NCI-H146 (cell line): ENCODE measurements around the gene NPAS3.

Experiments used
- DNase-seq: peaks from one replicate; lab custom pipeline; 2025; lab: John Stamatoyannopoulos, UW

NPAS3 gene

DNA sequence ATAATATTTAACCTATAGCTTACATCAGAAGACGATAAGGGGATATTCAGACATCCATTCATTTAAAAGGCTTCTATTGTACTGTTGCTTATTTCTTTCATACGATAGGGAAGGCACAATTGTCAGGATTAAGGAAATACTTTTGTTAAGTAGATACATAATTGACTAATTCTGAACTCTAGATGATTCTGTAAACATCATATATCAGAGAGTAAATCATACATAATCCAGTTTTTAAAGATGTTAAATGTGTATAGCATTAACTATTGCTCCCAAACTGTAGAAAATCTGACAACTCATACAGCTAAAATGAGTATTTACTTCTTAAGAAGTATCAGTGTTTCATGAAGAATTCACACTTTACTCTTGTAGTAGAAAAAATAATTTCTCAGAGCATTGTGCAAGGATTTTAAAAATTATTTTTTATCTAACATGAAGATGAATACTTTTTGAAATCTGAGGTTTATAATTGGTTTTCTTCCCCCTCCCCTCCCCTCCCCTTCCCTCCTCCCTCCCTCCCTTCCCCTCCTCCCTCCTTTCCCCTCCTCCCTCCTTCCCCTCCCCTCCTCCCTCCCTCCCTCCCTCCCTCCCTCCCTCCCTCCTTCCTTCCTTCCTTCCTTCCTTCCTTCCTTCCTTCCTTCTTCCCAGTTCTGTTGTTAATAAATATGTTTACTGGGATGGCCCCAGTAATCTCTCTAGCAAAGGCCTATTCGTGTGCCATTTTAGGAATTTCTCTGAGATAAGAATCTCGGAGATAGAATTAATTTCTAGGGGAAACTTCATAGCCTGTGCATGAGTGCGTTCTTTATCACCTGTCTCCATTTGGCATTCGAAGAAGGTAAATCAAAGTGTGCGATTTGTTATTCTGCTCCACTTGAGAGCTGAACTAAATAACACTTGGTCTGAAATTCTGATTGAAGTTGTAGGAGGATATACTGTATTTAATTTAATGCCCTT lies 2.3 kb downstream of the NPAS3 start:
- DNase-seq: no peak

DNA sequence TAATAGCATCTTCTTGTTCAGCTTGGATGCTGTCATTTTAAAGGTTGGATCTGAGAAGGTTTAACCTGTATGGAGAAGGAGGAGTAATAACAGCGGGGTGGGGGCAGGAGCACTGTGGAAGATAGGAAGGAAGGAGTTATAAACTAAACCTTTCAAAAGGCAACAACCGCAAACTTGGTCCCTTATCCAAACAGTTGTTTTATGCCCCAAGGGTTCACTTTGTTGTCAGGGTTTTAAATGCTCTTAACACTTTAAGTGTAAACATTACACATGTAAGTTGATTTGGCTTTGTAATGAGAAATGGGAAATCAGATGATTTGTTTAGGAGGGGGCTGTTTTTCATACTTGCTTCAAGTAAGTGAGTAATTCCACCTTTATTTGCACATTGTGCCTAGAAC lies 3.0 kb downstream of the NPAS3 start:
- no peak for DNase-seq

DNA sequence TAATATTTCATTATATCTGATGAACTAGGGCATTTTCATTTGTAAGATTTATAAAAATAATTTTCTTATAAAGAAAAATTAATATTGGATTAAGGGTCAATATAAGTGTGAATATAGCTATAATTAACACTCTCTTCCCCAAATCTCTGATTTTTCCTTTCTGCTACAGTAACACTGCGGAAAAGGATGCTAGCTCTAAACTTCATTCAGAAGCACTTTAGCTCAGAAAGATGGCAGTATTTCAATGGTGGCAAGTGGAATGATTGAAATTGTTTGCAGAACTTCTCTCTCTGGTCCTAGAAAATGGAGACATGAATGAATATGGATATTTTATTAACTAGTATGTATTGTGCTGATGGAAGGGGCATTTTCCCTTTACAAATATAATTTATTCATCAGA lies 8.4 kb downstream of the NPAS3 start:
- no peak for DNase-seq

DNA sequence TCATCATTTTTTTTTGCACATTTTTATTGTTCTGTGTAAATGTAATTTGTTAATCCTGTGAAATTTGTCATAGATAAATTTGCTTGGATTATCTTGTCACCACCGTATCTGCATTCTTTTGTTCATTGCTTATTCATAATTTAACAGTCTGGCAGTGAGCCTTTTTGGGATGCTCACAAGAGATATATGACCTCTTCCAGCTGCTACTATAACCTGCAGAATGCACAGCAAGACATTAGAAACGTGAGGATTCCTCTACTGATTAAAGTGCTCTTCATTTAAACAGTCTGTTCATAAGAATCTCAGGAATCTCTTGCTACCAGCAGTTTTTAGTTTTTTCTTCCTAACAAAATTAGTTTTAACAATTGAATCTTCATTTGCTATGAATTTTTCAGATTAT lies 9.1 kb downstream of the NPAS3 start:
- no peak for DNase-seq

DNA sequence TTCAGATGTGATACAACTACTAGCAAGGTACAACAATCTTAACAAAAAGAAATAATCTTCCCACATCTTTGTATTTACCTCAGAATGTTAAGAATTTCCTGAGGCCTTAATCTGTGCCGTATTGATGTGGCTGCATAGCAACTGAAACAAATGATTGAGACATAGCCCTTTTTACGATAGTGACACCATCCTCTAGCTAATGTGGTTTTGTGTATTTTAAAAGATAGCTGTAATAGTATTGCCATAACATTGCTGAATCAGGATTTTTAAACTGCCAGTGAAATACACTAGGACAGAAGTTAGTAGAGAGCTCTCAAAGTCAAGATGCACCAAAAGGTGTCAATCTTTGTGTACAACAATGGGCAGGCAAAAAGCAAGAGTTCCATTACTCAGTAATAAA lies 11.9 kb downstream of the NPAS3 start:
- no peak for DNase-seq

DNA sequence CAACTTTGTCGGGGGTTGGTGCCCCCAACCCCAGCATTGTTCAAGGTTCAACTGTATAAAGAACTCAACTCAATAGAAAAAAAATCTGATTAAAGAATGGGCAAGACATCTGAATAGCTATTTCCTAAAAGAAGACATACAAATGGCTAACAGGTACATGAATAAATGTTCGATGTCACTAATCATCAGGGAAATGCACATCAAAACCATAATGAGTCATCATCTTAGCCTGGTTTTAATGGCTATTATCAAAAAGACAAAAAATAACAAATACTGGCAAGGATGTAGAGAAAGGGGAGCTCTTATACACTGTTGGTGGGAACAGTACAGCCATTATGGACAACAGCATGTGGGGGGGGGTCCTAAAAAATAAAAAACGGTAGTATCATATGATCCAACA lies 28.7 kb downstream of the NPAS3 start:
- DNase-seq: no peak

DNA sequence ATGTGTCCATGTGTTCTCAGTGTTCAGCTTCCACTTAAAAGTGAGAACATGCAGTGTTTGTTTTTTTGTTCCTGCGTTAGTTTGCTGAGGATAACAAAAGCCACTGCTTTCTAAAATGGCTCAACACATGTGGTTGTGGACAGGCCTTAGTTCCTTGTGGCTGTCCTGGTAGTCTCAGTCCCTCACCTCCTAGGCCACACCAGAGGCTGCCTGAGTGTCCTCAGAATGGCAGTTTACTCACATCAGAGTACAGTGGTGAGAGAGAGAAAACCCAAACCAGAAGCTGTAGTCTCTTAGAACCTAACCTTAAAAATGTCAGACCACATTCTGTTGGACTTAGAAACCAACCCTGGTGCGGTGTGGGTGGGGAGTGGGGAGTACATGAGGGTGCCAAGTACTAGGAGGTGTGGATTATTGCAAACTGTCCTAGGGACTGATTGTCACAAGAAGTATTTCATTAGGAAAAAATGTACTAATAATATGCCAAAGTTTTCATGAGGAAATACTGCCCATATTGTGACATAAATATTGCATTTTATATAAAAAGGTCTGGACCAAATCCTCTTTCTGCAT lies 30.4 kb downstream of the NPAS3 start:
- no peak for DNase-seq

DNA sequence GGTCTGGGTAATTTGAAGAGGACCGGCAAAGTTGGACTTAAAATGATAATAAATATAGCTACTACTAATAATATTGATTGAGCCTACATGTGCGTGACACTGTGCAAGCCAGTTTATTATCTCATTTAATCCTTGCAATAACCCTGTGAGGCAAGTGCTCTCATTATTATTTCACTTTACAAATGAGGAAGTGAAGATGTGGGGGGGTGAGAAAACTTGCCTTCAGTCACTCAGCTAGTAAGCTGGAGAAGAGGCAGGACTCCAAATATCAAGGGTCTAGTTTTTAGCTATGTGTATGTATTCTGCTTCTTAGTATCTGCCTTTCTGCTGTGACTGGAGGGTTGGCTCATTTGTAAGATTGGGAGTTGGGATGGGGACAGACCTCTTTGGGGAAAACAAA lies 39.2 kb downstream of the NPAS3 start:
- DNase-seq: no peak

DNA sequence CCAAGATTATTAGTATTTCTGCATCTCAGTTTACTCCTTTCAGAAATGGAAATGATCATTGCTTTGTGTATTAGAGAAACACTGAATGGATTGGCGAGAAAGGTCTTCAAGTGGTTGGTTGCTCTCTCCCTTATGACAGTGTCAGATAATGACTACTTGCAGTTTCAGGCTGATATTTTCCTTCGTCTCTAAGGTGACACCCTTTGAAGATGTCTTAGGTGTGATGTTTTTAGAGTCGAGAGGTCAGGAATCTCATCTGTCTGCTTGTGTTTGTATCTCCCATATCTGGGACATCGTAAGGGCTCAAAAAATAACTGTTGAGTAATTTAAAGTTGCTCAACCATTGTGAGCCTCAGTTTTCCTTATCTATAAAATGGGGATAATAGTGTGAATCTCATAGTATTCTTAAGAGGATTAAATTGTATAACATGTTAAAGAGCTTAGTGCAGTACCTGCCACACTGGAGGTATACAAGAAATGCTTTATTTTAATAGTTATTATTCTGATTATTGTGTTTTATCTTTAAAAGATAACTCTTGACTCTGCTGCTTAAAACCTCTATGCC lies 40.1 kb downstream of the NPAS3 start:
- no peak for DNase-seq

DNA sequence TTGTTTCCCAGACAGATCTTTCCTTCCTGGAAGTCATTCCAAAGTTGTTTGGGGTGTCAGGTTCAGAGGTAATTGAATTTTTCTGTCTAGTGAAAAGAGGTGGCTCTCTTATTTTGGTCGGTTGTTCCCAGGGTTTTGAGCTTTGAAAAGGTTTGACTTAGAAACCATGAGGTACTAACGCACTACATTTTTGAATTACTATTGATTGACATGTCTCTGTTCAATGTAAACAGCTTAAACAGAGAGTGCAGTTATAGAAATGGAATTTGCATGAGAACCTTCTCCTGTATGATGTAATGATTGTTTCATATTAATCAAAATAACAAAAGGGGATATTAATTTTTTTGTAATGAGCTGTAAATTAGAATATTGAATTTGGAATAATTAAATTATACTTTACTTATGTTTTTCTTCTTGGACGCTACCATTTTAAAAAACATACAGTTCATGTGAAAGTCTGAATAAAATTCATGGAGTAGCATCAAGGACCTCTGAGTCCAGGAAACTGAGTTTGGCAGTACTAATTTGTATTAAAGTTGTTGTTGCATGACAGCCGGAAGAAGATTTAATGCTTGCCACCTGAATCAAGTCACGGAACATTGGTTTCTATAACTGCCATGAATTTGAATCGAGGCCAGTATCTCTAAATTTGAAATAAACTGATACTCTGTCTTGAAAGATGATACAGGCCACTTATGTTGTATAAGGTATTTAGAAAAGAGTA lies 41.7 kb downstream of the NPAS3 start:
- no peak for DNase-seq

DNA sequence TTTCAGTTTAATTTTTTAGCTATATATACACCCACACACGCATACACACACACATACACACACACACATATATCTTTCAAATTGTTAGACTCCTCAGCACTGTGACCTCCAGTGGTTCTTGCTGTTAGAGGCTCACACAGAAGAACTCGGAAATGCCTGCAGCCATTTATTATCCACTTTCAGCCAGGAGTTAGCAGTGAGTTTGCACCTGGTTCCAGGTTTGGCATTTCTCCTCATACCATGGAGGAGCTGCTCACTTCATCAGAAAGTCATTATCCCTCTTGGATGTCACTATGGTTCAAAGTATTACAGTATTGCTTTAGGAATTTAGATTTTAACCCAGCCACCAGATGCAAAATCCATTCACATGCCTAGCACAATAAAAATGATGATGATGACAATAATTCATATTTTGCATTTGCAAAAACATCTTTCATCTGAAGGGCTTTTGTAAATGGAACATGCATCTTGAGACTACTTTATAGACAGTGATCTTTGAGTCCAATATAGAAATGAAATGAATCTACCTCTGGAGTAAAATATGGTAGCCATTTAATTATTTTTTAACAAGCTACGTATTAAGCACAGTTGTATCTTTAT lies 42.3 kb downstream of the NPAS3 start:
- DNase-seq: no peak

DNA sequence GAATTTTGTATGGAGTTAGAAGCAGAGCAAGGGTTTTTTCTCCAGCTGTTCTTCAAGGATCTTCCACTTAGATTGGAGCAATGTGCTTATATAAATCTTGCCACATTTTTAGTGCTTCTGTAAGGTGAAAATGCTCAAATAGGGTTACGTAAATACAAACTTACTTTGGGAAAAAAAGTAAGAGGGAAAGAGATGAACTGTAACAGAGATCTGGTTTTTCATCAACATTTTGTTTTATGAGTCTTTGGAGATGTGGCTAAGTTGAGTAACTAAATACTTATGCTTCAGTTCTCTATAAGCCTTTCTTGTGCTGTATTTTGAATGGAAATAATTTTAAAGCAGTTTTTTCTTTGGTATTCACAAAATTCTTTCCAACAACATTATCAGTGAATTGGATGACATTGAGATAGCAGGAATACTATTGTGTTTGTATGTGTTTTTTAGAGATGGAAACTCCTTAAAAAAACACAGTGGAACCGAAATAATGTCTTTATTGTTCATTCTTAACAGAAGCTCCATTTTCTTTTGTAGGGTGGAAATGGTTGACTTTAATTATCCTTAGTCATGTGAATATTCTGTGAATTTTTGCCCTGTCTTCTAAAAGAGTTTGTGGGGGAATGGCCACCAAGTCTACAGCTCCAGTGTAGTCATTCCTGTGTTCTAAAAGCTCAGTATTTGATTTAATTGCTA lies 45.7 kb downstream of the NPAS3 start:
- DNase-seq: no peak

DNA sequence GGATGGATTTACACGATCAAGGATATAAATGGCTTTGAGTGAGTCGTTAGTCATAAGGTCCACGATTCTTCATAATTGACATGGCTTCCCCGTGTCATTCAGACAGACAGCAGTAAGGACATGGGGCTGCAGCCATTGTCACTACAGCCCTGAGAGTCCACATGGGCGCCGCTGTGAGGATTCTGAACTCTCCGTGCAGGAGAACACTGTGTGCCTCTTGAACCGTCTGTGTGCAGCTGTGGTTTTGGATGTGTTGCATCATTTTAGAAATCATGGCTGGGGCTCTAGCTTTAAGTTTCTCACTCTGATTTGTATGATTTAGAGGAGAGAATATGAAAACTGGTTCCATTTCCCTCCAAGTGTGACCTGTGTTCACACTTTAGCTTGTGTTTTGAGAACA lies 47.2 kb downstream of the NPAS3 start:
- DNase-seq: no peak

DNA sequence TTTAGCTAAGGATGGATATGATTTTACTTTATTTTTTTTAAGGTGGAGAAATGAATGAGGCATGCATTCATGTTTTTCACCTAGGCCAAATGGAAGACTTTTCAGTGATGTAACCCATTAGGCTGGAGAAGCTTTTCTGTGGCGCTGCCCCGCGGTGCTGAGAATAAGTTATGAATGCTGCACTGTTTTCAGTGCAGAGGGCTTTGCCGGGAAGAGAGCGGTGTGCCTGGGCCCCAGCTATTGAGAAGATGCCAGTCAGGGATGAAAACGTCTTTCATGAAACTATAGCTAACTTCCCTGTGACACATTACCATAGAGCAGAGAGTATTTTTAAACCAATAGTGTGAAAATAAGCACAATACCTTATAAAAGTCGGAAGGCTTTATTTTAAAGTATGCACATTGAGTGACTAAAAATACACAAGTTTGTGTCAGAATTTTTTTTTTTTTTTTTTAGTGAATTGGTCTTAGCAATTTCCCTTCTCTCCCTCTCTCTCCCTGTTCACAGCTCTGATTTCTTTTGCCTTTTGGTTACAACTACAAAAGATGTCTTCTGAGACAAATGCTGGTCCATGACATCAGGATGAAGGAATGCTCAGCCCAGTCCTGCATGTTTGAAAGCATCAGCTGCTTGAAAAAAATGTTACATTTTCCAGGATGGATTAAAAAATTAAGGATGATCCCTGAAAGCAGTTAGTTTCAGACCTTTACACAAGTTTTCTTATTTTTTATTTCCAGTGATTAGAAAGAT lies 48.3 kb downstream of the NPAS3 start:
- DNase-seq: no peak

DNA sequence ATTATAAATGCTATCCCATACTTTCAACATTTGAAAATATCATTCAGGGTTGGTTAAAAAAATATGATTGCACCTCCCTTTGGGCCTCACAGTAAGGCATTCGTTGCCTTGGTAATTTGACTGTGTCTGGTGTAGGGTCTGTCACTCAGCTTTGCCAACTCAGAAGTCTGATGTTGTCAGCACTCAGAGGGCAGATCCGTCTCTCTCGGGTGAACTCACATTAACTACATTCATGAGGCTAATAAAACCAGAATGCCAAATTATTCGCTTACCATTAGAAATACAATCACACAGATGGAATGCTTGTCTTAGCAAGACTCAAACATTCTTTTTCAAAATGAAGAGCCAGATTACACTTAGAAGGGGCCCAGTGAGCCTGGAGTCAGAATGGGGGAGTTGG lies 53.0 kb downstream of the NPAS3 start:
- no peak for DNase-seq

DNA sequence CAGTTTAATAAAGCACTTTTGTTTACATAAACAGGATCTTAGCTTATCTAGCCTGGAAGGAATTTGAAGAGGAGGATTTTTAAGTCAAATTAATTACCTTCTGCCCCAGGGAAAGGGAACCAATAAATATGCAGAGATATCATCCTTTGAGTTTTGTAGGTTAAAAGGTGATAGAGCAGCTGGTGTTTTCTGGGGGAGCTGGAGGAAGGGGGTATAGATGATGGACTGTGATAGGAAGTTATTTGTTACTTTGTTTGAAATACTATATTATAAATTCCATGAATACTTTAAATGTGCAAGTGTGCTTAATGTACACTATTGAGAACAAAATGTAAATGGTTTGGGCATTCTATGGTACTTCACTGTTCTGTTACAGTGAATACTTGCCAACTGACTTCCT lies 55.2 kb downstream of the NPAS3 start:
- no peak for DNase-seq

DNA sequence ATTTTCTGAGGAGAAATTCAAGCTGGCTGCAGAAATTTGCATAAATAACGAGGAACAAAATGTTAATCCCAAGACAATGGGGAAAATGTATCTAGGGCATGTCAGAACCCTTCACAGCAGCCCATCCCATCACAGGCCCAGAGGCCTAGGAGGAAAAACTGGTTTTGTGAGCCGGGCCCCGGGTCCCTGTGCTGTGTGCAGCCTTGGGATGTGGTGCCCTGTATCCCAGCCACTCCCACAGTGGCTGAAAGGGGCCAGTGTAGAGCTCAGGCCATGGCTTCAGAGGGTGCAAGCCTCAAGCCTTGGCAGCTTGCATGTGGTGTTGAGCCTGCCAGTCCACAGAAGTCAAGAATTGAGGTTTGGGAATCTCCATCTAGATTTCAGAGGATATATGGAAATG lies 57.7 kb downstream of the NPAS3 start:
- DNase-seq: no peak

DNA sequence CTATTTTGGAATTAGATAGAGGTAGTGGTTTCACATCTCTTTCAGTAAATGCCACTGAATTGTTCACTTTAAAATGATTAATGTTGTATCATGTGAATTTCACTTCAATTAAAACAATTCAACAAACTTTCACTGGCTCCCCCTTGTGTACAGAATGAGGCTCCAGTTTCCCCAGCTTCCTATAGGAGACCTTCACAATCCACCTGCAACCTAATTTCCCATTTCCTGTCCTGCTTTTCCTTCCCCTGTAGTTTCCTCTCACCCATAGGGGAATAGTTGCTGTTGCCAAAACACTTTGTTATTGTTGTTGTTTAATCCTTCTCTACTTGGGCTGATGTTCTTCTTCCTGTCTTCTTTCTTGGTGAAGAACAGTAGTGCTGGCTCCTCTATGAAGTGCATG lies 59.8 kb downstream of the NPAS3 start:
- no peak for DNase-seq

DNA sequence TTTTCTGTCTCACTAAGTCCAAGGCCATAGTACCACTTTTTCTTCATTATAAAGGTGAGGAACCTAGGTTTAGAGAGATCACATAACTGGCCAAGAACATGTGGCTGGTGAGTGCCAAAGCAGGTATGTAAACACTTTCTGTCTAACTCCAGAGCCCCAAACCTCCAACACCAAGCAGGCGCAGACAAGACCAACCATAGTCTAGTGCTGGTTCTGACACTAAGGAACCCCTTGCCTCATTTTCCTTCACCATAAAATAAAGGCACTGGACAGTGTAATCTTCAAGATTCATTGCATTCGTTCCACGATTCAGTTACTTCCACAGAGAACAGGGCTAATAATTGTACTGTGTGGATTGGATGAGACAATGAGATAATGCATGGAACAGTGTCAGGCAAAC lies 71.0 kb downstream of the NPAS3 start:
- no peak for DNase-seq

DNA sequence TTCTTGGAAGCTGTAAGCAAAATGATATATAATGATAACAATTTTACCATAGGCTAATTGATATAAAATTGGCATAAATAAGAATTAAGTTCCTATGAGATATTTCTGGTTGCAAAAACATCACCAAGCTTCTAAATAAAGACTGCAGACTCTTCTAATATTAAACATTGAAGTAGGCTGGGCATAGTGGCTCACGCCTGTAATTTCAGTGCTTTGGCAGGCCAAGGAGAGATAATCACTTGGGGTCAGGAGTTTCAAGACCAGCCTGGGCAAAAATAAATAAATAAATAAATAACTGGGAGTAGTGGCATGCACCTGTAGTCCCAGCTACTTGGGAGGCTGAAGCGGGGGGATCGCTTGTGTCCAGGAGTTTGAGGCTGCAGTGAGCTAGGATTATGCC lies 71.8 kb downstream of the NPAS3 start:
- no peak for DNase-seq

DNA sequence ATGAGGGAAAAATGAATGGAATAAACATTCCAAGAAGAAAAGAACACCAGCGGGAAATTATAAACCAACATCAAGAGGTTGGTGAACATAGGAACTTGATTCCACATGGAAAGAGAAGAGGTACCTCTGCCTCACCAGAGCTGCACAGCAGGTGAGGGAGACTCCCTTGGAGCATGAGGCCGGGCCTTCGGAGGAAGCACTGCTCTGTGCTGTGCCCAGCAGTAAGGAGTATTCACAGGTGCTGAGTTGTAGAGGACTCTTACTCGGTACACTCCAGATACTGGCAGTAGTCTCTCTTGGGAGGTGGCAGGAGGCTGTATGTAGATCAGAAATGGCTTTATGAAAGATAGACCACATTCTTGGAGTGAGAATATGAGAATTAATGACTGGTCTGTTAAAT lies 76.0 kb downstream of the NPAS3 start:
- no peak for DNase-seq
